ENCODE data around the gene TRIM7.
"Not testable (repeated sequence)": the region's sequence is repeated elsewhere in the genome, so short reads cannot be mapped to it uniquely, and the experiment has no call there.

GRCh38 chr5:181146927-181147636 is 57.9 kb downstream of the TRIM7 start, which contains the start of gene OR2V2:
- TF ChIP-seq CTCF, POLR2A (IDR thresholded peaks at IDR 0.05): not testable (repeated sequence)

All from body of pancreas (tissue), 4 donors.